Forelimb muscle (tissue), 1 donor: ENCODE results near the gene CYFIP1. TPM values are rescaled to one million over a fixed set of nuclear protein-coding genes. Genes with fewer than 3 reads are reported as not detected.

Source experiments
- DNase-seq: peaks from one replicate; pipeline ENCODE4 v3.0.0-alpha.2; 2013; ENCODE audit warnings: low read depth
- polyA plus RNA-seq: library from polyadenylated mRNA; unstranded; fragments of 120-200 nt; gene quantifications from one replicate; pipeline ENCODE4 v1.2.1, GENCODE V29; 2013; ENCODE audit not compliant: insufficient read length

The CYFIP1 gene
- polyA plus RNA-seq, 1 donor, result 49.3 TPM

DNA sequence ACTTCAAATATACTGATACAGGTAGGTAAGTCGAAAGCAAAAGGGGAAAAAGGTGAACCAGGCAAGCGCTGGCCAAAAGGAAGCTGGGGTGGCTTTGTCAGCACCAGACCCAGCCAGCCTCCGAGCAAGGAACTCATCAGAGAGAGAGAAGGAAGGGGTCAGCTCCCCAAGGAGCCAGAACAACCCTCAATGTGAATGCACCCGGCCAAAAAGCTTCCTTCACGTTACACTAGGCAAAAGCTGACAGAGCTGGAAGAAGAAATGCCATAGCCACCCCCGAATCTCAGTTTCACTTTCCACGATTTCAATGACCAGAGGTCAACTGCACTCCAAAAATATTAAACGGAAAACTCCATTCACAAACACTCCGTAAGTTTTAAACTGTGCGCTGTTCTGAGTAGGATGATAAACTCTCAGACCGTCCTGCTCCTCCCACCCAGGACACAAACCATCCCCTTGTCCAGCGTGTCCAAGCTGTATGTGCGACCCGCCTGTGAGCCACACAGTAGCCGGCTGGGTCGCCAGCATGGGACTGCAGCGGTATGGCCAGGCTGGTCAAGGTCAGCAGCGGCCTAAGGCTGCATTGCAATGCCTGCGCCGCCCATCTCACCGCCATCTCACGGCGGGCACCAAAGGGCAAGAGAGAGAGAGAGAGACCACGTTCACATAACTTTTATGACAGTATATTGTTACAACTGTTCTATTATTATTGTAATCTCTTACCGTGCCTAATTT lies 29.7 kb downstream of the CYFIP1 start:
- no peak for DNase-seq

DNA sequence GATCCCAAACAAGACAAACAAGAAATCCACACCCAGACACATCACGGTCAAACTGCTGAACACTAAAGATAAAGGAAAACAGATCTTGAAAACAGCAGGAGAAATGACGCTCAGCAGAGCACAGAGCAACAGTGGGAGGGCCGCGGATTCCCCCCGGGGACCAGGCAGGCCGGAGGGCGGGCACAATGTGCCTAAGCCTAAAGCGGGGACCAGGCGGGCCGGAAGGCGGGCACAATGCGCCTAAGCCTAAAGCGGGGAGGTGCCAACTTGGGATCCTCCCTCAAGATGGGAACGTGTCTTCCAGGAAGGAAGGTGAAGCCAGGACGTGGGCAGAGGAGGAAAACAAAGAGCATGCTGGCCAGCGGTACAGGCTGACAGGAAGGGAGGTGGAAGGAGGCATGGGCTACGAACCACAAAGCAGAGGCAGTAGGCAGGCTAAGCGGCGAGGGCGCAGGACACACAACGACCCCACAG lies 31.1 kb downstream of the CYFIP1 start:
- no peak for DNase-seq

DNA sequence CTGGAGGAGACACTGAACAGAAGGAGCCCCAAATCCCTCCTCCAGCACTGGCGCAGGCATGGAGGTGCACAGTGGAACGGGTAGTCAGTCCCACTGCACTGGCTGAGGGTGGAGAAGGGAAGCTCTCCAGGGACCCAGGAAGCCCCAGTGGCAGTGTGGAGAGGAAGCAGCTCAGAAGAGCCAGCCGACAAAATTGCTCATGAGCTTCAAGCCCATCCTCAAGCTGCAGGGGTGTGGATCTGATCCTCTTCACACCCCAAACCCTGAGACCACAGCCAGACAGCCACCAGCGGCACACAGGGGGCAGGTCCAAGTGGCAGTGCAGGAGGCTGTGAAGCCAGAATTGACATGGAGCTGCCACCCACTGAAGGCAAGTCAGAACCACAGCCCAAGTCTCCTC lies 32.1 kb downstream of the CYFIP1 start:
- no peak for DNase-seq

DNA sequence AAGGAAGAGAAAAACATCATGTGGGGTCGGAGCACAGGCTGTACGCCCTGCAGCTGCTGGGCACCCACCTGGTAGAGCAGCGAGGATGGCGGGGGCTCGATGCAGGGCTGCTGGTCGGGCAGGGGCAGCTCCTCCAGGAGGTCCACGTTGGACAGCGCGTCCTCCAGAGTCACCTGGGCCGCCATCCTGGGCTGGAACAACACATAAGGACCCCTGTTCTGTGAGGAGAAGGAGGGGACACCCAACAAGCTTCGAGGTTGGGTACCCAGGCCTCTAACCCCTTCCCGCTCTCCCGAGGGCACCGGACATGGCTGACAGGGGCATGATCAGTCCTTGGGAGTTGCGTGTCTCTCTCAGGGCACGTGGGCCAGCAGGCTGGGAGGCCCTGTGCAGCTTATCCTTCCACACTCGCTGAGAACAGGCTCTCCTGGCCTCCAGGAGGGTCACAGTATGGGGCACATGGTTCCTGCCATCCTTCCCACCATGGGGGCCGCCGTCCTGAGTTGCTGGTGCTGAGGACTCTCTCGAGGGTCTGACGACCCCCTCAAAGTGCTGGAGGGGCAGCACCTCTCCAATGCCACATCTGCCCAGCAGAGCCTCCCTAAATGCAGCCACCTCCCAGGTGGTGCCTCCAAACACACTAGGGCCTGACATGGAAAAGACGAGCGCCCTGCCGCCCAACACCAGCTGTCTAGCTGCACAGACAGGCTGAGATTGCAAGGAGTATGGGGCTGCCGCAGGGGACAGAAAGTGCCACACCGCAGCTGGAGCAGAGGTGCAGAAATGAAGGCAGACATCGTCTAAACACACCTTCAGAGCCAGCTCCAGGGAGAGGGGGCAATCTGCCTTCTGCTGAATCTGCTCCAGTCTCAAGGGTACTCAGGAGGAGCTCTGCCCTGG lies 32.8 kb downstream of the CYFIP1 start:
- no peak for DNase-seq

DNA sequence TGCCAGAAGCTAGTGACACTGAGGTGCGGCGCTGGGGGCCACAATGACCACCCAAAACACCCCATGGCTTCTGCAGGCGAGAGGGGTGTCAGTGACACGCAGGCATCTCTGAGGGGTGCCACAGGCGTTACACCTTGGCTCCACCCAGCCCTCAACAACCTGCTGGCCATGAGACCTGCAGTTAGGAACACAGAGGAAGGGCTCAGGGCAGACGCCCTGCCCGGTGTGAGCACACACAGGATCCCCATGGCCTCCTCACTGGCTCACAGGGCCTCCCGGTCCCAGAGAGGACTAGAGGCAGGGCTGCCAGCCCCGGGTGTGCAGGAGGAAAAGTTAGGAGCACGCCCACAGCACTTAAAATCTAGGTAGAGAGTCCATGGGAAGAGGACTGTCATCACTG lies 35.1 kb downstream of the CYFIP1 start:
- DNase-seq, result no peak

DNA sequence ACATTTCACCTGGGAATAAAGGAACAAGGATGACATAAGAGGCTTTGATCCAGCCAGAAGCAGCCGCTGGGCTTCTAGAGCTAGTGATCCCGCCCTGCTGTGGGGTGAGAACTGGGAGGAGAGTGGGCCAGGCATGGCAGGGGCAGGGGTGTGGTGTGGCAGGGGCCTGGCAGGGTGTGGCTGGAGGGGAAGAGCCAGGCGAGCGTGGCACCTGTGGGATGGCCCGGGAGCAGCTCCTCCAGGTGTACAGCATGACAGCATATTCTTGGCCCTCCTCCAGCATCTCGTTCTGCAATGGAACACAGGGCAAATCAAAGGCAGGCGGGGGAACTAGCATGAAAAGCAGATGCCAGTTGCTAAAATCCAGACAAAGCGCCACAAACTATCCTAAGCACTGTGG lies 35.5 kb downstream of the CYFIP1 start:
- no peak for DNase-seq

DNA sequence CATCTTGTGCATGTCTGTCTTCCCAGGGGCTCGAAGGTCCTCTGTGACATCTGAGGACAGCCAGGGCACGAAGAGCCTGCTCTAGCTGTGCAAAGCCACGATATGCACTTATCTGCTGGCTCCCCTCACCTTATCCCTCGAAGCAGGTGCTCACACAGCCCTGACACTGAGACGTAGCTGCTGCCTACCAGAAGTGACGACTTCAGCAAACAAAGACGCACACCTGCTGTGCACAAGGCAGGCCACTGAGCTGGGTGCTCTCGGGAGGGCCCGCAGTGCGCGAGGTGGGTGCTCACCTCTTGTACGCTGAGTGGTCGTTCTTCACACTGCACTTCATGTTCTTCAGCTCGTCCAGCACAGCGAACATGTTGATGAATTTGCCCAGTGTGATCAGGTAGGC lies 37.3 kb downstream of the CYFIP1 start:
- DNase-seq, result no peak

DNA sequence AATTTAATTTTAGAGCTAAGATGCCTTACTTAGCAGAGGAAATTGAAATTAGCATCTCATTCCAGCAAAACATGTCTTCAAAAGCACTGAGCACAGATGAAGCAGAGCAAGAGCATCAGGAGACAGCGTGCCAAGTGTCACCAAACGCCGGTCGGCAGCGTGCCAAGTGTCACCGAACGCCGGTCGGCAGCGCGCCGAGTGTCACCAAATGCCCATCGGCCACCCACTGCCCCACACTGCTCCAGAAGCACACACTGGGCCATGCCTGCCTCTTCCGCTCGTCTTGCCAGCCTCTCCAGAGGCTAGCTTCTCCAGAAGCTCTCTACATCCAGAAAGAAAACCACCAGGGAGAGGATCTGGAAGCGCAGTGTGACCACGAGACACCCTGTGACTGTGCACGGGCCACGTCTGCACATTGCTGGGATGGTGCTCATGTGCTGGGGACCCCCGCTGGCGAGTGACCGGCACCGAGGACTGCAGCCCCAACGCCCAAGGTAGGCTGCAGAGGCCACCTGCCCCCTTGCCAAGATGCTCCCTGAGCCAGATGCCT lies 37.8 kb downstream of the CYFIP1 start:
- DNase-seq, result no peak

DNA sequence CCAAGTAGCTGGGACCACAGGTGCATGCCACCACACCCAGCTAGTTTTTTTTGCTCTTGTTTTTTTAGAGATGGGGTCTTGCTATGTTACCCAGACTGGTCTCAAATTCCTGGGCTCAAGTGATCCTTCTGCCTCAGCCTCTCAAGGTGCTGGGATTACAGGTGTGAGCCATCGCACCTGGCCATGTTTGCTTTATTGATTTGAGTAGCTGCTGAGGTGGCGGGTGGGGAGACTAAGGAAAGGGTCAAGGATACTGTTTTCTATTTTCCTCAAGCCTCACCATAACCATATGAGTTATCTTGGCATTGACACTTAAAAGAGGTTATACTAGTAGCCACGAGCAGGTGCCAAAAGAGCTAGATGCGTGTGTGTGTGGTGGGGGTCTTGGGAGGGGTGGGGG lies 39.0 kb downstream of the CYFIP1 start:
- DNase-seq, result no peak

DNA sequence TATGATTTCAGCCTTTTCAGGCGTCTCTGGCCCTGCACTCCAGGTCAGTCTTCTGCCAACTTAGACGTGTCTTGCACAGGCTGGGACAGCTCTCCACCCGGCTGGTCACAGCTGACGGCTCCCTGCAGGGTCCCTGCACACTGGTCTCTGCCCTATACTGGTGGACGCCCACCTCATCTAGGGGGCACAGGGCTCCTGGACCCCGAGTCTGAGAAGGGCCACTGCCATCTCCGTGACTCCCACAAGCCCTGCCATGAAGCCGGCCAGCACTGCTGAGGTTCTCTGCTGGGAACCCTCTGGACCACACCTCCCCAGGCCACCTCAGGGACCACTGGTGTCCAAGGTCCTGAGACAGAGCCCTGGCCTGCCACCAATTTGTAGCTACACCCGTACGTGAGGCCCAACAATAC lies 40.5 kb downstream of the CYFIP1 start:
- no peak for DNase-seq

DNA sequence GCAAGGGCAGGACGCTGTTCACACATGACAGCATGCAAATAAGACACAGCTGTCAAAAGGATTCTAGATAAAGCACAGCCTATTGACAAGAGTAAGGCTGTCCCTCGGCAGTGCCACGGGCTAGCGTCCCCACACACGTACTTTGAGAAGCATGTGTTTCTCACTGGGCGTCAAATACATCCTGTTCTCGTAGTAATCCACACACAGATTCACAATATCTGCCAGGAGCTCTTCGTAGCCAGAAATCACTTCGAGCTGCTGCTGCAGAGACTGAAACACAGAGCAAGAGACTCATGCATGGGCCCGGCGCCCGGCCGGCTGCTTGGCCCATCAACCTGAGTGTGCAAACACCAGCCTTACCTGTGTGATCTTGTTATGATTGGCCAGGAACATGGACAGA lies 41.1 kb downstream of the CYFIP1 start:
- DNase-seq, result no peak

DNA sequence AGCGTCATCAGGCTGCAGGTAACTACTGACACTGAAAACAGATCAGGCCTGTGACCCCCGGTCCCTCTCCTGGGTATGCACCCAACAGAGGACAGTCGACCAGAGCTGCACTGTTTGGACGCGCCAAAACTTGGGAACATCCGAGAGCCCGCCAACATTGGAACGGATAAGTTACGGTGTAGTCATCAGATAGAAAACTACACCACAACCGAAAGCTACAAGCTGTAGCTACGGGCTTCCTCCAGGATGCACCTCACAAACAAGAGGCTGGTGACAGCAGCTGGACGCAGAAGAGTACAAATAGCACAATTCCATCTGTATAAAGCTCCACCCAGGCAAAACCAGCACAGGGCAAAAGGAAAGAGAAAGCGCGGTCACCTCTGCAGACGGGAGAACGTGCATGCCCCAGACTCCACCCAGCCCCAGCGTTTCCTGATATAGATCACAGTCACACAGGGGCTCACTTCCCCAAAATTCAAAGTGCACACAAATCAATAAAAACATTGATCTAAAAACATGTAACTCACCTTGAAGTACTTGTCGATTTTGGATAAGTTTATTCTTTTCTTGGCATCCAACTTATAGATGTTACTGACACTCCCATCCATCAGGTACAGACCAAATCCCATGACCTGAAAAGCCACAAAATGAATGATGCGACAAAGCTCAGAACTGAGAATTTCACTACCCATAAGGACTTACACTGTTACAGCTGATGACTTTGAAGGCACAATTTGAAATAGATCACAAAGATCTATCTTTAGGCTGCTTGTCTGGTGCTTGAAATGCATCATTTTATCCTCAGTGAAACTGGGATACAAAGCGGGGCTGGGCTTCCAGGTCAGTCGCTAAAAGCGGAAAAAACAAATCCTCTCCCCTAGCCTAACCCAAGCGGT lies 43.3 kb downstream of the CYFIP1 start:
- no peak for DNase-seq

DNA sequence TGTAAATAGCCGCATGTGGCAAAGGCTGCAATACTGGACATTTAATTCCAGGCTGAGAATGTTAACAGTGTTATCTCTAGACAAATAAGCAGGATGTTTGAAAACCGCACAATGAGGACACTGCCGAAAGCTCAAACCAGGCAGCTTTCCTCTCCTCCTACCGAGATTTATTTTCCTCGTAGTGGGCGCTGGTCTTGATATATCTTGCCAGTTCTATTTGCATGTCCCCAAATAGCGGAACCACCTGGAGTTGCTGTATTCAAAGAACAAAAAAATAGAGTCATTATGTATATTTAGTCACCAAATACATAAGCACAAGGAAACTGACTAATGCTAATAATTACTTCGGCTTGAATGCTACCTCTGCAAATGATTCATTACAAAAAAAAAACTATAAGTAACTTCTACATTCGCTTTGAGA lies 46.5 kb downstream of the CYFIP1 start:
- DNase-seq, result no peak

DNA sequence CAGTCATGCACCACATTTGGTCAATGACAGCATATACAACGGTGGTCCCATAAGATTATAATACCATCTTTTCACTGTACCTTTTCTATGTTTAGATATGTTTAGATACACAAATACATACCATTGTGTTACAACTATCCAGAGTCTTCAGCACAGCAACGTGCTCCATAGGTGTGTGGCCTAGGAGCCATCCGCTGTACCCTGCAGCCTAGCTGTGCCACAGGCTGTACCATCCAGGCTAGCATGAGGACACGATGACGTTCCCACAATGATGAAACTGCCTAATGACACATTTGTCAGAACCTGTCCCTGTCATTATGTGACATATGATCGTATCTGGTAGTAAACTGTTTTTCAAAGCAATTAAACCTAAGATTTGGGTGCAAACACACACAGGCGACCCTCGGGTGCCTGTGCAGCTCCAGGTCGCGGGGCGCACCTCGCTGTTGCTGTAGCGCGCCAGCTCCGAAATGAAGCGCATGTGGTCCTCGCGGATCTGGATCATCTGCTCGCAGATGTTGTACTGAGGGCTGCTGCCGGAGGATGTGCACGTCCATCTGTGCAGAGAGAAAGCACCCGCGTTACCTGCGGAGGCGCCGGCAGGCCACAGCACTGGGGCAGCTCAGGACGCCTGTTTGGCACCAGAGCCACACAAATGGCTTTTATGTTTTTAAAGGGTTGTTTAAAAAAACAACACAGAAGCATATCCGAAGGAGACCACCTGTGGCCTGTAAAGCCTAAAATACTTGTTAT lies 48.2 kb downstream of the CYFIP1 start:
- DNase-seq, result no peak

DNA sequence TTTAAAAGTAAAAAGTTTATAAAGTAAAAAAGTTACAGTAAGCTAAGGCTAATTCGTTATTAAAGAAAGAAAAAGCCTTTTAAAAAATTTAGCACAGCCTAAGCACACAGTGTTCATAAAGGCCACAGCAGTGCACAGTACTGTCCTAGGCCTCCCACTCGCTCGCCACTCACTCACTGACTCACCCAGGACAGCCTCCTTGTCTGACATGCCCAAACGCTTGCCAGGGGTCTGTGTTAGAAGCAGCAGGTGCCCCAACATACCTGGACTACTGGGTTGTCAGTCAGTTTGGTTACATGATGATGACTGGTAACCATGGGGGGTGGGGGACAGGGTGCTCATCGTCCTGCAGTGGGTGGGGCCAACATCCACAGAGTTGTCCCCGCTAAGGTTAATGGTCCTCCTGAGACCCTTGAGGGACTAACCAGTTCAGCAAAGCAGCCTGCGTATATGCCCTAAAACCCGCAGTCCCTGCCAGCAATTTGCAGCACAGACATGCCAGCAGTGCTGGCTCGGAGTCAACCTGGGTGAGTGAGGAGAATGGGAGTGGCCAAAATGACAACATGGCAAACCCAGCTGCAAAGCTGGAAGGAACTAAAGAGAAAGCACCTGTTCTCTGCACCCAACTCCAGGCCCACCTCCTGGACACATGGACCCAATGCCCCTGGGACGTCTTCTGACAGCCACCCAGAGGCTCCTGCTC lies 49.2 kb downstream of the CYFIP1 start:
- no peak for DNase-seq

DNA sequence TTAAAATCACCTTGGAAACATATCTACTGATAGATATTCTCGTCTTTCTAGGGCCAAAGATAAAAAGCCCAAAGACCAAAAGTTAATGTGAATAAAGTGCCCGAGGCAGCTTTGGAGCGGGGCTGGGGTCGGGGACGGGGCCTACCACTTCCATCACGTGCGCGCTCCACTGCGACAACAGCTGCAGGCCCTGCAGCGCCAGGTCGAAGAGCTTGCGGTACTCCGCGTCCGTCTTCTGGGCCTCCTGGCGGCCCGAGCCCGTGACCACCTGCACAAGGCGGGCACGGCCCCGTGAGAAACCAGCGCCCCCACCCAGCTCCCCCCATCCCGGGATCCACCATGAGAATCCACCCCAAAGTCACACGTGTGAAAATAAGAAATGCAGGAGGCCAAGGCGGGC lies 52.4 kb downstream of the CYFIP1 start:
- DNase-seq, result no peak

DNA sequence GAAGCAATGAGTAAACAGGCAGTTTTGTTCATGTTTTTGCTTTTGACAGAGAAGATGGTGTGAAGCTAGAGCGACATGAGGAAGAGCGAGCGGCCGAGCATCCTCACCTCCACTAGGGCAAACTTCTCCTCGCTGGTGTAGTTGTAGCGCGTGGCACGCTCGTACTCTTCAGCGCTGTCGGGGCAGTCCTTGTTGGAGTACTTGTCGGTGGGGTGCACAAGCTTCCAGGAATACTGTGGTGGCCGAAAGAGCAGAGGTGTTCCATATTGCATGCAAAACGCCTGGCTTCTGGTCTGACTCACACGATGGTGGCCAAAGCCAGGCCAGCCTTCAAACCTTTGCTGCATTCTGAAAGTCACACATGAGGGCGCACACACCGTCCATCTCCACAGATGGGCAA lies 54.3 kb downstream of the CYFIP1 start:
- no peak for DNase-seq

DNA sequence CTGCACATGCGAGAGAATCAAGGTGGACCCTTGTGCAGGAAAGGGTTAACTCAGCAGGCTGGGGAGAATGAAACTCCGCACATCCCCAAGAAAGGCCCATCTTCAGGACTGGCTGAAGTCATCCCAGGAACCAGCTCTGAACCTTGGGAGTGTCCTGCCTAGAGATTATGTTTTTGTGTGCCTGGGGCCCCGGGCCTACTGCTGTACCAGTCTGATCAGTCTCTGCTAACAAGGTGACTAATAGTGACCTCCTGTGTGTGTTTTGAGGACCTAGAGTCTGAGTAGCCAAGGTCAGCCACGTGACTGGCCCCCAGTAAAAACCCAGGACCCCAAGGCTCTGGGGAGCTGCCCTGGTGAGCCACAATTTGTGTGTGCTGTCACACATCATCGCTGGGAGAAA lies 58.2 kb downstream of the CYFIP1 start:
- no peak for DNase-seq

DNA sequence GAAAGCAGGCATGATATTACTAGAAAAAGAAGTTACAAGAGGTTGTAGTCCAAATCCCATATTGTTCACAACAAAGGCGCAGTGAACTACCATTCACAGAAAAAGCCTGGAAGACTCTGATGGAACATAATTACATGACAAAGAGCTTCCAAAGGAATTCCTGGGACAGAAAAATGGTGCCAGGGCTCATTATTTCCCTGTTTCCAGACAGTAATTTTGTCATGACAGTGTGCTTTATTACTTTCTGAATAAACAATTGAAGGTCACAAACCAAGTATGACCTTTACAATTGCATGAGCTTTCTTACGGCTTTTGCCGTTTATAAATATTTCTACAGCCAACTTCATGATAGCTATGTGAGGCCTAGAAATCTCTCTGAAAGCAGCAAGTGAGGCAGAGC lies 61.0 kb downstream of the CYFIP1 start:
- DNase-seq, result no peak

DNA sequence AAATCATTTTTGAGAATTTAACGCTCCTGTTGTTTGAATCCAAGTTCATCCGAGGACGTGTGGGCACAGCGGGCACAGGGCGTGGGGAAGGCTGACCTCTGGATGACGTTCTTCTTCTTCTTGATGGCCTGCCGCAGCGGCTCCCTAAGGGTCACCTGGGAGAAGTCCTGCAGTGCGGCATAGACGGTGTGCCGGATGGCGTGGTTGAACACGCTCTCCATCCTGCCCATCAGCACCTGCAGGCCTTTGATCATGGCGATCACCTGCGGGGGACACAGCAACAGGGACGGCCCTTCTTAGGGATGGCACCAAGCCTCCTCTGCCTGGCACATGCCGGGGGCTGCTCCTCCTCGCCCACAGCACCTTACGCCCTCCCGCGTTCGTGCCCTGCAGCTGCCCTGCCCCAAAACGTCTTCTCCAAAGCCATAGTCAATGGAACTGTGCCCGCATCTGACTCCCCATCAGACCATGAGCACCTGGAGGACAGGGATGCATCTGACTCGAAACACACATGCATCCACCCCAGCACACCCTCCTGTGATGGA lies 61.5 kb downstream of the CYFIP1 start:
- no peak for DNase-seq
